Stimulated activated CD8-positive, alpha-beta memory T cell treated with anti-CD3 and anti-CD28 coated beads, Interleukin-15, amount 100 ng/mL, for 24 hours (primary cell): ENCODE data around the gene MICU2.
"Not testable (repeated sequence)": the region's sequence is repeated elsewhere in the genome, so short reads cannot be mapped to it uniquely, and the experiment has no call there.

Experiments used
- DNase-seq: peaks from one replicate; pipeline ENCODE4 v3.0.0-alpha.2; 2020; ENCODE audit warnings: low read depth

The MICU2 gene

GRCh38 chr13:21594715-21595545 is 9.0 kb downstream of the MICU2 start:
- DNase-seq = no peak

- not testable (repeated sequence) for DNase-seq
Measured at GRCh38 chr13:21590665-21591456, 13.1 kb downstream of the MICU2 start.

GRCh38 chr13:21590231-21590630 is 13.7 kb downstream of the MICU2 start:
- no peak for DNase-seq

GRCh38 chr13:21589510-21589909 is 14.5 kb downstream of the MICU2 start:
- not testable (repeated sequence) for DNase-seq

DNA sequence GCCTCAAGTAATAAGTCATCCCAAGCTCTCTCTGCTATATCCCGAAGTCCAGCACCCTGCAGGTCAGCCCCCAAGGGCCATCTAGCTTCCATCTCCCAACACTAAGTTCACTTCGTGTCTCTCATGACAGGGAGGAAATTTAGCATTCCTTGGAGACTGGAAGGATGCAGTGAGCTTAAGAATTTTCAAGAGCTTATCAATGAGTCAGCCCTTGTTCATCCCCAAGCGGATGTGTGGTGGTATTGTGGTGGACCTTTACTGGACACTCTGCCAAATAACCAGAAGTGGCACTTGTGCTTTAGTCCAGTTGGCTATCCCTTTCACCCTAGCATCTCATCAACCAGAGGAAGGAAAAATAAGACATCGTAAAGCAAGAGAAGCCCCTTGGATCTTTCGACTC is 15.6 kb downstream of the MICU2 start:
- DNase-seq = not testable (repeated sequence)

DNA sequence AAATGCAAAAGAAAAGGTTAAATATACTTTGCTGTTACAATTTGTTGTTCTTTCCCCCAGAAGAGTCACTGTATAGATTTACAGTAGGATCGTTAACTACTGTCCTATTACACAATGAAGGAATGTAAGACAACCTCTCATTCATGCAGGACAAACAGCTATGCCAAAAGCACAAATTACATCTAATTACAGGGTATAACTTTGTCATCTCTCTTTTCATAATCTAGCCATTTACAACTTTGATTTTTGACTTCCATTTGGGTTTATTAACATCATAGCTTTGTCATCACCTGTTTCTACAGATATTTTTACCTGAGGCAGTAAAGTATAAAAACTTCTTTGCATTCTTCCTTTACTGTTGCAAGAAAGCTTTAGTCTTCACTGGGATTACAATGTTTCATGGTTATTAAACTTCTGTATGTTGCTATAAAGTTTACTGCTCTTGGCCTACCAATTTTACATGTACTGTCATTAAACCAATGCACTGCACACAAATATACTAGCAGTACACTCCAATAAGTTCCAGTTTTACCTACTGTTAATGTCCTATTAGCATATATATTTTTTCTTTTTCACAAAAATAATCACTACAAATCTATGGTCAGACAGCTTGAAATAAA is 18.9 kb downstream of the MICU2 start:
- no peak for DNase-seq

DNA sequence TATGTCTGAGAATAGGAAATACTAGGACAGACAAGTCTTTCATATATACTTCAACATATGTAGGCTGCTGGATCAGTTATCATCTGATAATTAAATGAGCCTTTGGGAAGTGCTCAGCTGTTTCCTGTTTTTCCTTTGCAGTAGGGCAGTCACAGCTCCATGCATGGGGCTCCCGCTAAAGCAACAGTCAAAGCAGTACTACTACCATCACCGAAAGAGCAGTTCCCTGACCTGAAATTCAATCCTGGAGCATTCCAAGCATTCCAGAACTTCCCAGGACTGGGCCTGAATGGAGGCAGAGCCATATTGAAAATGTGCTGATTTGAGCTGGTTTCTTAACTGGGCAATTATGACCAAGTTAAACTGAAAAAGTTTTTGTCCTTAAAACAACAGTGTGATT is 20.5 kb downstream of the MICU2 start:
- no peak for DNase-seq

- DNase-seq = no peak
Measured at GRCh38 chr13:21580736-21581135, 23.2 kb downstream of the MICU2 start.

GRCh38 chr13:21579754-21580316 is 24.1 kb downstream of the MICU2 start:
- no peak for DNase-seq

DNA sequence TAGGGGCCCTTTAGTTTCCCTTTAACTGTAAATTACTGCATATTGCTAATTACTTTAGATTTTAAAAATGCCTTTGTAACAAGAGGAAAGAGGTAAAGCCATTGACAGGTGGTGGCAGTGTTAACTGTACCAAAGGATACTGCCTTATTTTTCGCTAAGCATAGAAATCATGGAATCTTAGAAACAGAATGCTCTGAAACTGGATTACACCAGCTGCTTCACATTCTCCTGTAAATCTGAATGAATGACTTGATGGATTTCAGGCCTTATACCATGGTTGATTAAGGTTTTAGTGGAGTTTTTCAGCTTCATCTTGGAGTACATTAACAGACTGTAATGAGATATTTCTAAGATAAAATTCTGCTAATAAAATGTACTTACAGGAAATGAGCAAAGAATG is 25.2 kb downstream of the MICU2 start:
- DNase-seq = no peak

GRCh38 chr13:21576426-21576825 is 27.5 kb downstream of the MICU2 start:
- DNase-seq = no peak

GRCh38 chr13:21573920-21574712 is 29.9 kb downstream of the MICU2 start:
- no peak for DNase-seq

DNA sequence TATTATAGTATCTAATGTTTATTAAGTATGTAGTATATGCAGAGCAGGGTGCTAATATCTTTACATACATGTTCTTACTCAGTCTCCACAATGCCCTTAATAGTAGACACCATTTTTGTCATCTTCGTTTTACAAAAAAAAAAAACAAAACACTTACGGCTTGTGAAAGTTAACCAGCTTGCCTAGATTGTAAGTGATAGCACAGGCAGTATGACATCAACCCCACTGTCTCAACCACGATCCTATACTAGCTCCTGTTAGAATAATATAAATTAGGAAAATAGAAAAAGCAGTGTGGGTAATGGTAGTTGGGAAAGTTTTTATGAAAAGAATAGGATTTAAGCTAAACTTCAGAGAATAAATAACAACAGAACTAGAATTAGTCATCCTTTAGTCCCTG is 34.3 kb downstream of the MICU2 start:
- DNase-seq = no peak

GRCh38 chr13:21568854-21569253 is 35.1 kb downstream of the MICU2 start:
- DNase-seq = no peak

DNA sequence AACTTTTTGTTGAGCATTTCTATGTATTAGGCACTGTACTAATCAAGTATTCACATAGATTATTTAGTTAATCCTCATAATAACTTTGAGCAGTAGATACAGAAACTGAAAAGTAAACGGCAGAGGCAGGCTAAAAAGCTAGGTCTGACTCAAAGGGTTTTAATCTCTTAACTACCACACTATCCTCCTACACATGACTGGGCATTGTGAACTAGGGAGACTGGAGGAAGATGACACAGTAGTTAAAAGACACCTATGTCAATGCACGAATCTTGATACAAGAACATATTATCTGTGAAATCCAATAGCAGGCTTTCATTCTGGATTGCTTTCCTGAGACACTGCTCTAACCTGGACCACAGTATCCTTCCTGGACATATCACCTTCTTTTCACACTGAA is 36.3 kb downstream of the MICU2 start:
- DNase-seq = no peak

- no peak for DNase-seq
Measured at GRCh38 chr13:21557995-21558394, 46.0 kb downstream of the MICU2 start.

GRCh38 chr13:21556051-21556450 is 47.9 kb downstream of the MICU2 start:
- DNase-seq = no peak

DNA sequence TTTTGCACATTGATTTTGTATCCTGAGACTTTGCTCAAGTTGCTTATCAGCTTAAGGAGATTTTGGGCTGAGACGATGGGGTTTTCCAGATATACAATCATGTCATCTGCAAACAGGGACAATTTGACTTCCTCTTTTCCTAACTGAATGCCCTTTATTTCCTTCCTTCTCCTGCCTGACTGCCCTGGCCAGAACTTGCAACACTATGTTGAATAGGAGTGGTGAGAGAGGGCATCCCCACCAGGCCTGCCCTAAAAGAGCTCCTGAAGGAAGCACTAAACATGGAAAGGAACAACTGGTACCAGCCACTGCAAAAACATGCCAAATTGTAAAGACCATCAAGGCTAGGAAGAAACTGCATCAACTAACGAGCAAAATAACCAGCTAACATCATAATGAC is 50.7 kb downstream of the MICU2 start:
- DNase-seq = not testable (repeated sequence)

DNA sequence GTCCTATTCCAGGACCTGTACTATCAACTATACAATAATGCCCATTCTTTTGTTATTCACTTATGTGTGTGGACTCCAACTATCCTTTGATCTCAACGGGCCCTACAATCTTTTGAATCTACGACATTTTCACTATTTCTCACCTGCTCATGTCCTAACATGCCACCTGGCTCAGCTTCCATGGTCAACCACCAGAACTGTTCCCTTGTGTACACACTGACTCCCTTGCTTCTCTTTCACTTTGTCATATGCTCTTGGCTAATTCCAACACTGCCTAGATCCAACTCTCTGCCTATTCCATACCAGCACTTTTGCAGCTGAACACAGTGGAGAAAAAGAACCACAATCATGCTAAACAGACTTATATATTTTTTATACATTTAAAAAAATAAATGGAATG is 53.1 kb downstream of the MICU2 start:
- no peak for DNase-seq

DNA sequence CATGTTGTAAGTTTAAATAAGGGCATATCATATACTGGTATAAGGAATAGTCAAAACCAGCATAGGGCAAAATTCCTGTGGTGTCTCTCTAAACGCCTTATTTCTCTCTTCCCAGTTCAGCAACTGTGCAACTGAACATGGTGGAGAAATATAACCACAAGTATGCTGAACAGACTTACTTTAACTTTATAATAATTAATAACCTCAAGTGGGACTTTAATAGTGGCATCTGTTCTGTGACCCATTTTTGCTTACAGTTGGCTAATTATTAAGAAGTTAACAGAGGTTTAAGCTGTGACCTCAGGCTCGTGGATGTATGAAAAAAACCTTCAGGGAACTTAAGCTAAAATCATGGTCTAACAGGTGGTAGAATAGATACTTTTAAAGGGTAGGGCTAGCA is 54.3 kb downstream of the MICU2 start:
- DNase-seq = no peak

GRCh38 chr13:21548577-21548976 is 55.4 kb downstream of the MICU2 start:
- DNase-seq = no peak

DNA sequence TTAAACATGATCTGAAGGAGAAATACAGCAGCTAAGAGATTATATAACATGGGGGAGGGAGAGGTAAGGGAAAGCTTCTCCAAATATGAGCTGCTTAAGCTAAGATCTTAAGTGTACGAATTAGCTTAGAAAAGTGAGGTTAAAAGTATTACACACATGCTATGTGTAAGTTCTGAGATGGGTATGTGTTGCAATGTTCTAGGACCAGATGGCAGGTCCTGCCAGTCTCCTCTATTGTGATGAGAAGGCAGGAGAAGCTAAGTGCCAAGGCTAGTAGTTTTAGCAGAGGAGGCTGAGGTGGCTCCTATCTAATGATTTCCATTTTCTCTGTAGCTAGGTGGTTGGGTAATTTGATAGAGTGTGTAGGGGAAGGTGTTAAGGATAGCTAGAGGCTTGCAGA is 57.6 kb downstream of the MICU2 start:
- no peak for DNase-seq
